Measurements from ENCODE around the gene KCNE4.

The KCNE4 gene, protein sequence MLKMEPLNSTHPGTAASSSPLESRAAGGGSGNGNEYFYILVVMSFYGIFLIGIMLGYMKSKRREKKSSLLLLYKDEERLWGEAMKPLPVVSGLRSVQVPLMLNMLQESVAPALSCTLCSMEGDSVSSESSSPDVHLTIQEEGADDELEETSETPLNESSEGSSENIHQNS

DNA sequence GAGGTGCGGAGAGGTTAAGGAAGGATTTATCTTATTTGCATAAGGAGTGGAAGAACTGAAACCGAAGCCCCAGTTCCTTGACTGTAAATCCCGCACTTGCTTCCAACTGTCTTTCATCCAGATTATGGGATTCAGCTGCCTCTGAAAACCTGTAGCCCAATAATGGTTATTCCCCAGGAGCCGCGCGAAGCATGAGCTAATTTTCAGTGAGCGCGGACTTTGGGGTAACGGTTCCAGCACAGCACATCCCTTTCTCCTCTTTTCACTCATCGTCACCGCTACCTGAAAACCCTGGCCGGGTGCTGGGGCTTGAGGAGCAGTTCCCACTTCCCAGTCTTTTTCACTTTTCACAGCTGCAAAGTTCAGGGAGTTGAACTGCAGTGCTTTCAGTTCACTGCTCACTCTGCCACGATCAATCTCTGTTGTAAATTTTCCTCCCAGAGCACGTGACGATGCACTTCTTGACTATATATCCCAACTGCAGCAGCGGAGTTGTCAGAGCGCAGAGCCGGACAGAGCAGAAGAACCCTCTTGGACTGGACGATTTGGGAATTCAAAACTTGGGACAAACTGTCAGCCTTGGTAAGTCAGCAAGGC, at the start of gene KCNE4:
TSS of gene KCNE4 (plus strand) at position 498 of the 597 bp plus-strand sequence. CDS start 641 bp downstream, outside the sequence.
- peak; percentile 79 for DNase-seq

DNA sequence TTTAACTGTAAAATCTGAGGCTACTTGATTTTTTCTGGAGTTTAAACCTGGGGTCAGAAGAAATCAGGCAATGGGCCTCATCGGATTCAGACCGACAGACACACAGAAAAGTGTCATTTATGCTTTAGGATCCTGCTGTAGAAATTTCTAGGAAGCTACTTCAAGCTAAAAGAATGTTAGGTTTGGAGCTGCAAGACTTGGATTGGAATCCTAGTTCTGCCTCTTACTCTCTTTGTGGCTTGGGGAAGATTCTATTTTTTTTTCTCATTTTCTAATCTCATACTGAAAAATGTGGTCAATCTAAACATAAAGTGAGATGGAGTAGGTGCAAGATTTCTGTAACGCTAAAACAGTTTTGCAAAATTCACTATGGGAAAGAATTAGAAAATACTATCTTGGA, 48.8 kb upstream of the KCNE4 start:
- DNase-seq = no peak

DNA sequence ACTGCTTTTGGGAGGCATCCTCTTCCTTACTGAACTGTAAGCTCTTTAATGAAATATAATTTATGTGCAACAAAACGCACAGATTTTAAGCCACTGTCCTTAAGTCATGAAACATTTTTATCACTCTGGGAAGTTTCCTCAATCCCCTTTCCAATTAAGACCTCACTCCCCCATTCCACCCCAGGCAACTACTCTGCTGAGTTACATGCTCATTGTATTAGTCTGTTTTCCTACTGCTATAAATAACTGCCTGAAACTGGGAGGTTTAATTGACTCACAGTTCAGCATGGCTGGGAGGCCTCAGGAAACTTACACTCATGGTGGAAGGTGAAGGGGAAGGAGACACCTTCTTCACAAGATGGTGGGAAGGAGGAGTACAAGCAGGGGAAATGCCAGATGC, 46.5 kb upstream of the KCNE4 start:
- no peak for DNase-seq

DNA sequence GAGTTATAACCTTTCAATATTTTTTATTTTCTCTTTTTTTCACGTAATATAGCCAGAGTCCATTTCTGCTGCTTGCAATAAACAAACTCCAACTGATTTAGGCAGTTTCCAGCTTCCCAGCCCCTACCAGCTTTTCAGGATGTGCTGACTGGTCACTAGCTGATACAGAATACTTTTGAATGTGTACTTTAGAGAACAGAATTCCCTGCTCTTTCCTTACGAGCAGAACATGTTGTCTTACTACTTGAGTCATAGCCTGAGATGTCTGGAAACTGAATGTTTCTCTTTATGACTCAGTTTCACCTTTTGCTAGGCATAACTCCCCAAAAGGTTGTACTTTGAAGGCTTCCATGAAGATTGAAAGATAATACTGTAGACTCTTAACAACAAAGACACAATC, 44.5 kb upstream of the KCNE4 start:
- no peak for DNase-seq

DNA sequence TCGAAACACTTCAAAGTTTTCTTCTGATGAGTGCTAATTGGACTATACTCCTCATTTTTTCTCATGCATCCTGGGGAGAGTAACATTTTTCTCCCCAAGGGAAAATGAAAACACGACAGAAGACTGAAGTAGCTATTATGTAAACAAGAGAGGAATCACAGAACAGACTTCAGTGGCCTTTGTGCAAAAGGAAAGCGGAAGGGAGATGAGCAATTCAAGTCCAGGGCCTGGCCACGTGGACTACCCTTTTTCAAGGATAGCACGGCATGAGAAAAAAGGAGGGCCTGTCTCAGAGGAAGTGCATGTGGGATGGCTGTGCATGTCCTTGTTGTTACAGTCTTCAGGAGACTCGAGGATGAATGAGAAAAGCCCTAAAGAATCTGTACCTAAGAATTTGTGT, 43.8 kb upstream of the KCNE4 start:
- DNase-seq = no peak

- DNase-seq = no peak
Measured at GRCh38 chr2:223008956-223009355, 43.0 kb upstream of the KCNE4 start.

DNA sequence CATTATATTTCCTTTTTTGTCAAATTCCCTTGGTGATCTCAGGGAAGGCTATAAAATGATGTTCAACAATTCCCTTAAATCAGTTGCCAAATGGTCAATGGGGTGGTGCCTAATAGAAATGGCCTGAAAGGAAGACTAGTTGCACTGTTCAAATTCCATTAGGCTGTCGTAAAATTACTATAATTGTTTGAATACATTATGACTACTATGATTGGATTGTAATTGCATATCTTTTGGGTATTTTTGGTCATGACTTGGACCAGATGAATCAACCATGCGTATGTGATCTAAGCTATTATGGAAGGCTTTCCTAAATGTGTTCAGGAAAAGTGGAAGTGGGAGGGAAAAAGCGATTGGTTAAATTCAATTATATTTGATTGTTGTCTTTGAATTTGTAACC, 41.3 kb upstream of the KCNE4 start:
- no peak for DNase-seq

GRCh38 chr2:223012291-223012690, 39.7 kb upstream of the KCNE4 start:
- no peak for DNase-seq

- no peak for DNase-seq
Measured at GRCh38 chr2:223019390-223019930, 32.5 kb upstream of the KCNE4 start.

- no peak for DNase-seq
Measured at GRCh38 chr2:223019987-223020717, 31.8 kb upstream of the KCNE4 start.

DNA sequence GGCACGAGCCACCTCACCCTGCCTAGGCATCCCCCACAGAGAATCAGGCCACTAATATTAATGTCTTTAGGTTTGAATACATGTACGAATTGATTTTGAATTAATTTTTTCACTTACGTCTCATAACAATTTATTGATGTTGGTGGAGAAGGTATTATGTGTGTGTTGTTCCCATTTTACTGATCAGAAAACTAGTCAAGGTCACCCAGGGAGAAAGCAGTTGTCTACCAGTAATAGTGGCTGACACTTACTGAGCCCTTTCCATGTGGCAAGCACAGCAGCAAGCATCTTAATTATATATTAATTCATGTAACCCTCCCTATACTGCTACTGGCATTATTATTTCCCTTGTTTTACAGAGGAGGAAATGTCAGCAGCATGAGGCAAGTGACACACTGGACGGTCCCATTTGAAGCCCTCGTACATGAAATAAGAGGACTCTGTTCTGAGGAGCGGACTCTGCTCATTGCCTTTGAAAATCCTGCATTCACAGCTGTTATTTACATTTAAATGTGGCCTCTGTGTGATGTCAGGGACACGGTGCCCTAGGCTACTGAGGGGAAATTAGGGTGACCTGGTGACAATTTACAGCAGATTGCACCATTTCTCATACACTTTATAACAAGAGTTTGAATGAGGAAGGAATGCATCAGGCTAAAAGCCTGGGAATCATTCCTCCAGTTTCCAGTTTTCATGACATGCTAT, 30.9 kb upstream of the KCNE4 start:
- no peak for DNase-seq

- no peak for DNase-seq
Measured at GRCh38 chr2:223026357-223027110, 25.5 kb upstream of the KCNE4 start.

DNA sequence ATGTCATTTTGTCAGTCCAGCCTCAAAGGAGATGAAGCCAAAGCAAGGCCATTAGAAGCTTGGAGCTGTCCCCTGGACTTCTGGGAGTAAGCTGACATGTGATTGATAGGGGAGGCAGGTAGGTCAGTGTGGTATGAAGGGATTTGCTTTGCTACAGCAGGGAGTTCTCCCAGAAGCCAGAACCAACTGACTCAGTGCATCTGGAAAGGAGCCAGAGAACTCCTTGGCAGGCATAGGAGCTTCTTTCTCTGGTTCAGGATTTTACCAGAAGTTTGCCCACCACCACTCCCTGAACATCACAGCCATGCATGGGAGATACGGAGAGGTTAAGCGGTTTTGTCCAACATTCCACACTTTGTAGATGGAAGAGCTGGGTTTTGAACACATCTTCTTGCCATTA, 24.5 kb upstream of the KCNE4 start:
- no peak for DNase-seq

DNA sequence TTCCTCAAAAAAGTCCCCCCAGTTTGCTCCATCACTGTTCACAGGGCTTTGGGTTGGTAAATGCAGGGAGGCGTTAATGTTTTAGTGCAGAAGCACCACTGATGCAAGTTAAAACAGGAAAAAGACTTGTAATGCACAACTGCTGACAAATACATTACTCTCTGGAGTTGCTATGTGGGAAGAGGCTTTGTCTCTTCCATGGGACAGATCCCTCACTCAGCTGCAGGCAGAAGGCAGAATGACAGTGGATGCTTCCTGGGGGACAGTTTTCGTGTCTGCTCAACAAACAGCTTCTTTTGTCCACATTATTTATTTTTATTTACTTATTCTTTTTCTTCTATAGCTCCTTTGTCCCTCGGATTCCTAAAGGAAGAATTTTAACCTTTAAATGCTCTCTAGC, 22.7 kb upstream of the KCNE4 start:
- no peak for DNase-seq

DNA sequence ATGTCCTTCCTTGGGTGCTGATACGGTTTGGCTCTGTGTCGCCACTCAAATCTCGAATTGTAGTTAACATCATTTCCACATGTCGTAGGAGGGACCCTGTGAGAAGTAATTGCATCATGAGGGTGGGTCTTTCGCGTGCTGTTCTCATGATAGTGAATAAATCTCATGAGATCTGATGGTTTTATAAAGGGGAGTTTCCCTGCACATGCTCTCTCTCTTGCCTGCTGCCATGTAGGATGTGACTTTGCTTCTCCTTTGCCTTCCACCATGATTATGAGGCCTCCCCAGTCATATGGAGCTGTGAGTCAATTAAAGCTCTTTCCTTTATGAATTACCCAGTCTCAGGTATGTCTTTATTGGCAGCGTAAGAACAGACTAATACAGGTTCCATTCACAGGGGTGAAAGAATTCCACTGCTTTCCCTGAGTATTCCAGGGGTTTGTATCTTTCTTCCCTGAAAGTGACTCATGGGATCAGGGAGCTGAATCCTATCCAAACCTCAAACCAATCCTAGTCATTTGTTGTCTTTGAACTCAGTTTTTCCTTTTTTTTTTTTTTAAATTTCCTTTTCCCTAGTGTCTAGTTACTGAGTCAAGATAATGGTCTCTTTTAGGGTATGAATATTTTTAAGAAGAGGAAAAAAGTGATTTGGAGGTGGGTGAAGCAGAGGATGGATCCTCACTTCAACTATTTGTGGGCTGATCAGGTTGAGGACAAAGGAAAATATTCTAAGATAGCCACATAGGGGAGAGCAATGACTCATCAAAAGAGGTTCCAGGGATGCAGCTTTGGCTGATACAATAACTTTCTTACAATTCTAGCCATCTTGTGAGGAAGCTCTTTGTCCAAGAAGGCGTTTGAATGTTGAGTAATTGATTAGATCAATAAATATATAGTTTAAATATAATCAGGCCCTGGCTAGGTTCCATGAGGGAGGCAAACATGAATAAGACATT, 19.5 kb upstream of the KCNE4 start:
- no peak for DNase-seq

DNA sequence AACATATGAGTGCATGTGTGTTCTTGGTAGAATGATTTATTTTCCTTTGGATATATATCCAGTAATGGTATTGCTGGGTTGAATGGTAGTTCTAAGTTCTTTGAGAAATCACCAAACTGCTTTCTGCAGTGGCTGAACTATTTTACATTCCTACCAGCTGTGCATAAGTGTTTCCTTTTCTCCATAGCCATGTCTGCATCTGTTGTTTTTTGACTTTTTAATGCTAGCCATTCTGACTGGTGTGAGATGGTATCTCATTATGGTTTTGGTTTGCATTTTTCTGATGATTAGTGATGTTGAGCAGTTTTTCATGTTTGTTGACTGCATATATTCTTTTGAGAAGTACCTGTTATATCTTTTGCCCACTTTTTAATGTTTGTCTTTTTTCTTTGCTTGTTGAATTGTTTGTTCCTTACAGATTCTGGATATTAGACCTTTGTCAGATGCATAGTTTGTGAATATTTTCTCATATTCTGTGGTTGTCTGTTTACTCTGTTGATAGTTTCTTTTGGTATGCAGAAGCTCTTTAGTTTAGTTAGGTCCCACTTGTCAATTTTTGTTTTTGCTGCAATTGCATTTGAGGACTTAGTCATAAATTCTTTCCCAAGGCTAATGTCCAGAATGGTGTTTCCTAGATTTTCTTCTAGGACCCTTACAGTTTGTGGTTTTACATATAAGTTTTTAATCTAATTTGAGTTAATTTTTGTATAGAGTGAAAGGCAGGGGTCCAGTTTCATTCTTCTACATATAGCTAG, 17.6 kb upstream of the KCNE4 start:
- no peak for DNase-seq

DNA sequence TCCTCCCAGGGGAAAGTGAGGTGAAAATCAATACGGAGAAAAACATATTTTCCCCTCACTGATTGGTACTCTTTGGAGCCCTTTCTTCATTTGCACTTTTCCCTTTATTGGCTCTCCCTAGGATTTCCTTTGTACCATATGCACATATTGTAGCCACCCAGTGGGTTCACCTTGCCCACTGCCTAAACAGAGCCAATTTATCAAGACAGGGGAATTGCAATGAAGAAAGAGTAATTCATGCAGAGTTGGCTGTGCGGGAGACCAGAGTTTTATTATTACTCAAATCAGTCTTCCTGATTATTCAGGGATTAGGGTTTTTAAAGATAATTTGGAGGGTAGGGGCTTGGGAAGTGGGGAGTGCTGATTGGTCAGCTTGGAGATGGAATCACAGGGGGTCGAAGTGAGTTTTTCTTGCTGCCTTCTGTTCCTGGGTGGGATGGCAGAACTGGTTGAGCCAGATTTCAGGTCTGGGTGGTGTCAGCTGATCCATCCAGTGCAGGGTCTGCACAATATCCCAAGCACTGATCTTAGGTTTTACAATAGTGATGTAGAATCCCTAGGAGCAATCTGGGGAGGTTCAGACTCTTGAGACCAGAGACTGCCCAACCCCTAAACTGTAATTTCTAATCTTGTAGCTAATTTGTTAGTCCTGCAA, 15.1 kb upstream of the KCNE4 start:
- DNase-seq = no peak

DNA sequence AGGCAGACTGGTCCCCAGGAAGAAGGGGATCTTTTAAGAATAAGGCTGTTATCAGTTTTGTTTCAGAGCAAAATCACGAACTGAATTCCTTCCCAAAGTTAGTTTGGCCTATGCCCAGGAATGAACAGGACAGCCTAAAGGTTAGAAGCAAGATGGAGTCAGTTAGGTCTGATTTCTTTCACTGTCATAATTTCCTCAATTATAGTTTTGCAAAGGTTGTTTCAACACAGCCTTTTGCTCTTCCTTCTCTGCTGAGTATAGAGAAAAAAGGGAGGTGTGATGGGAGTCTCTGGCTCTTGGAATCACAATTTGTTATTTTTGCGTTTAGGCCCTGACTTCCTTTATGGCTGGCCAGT, 14.6 kb upstream of the KCNE4 start:
- no peak for DNase-seq

DNA sequence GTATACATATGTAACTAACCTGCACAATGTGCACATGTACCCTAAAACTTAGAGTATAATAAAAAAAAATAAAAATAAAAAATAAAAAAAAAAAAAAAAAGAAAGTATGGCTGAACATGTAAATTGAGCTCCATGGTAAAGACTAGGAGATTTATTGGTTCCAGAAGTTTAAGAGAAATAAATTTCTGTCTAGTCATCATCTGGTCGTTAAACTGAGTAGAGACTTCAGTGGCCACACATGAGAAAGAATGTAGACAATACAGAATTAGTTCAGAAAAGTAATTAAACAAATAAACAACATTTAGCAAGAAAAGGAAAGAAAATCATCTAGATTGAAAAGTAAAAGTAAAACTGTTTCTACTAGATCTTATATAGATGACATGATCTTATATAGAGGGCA, 12.4 kb upstream of the KCNE4 start:
- no peak for DNase-seq

DNA sequence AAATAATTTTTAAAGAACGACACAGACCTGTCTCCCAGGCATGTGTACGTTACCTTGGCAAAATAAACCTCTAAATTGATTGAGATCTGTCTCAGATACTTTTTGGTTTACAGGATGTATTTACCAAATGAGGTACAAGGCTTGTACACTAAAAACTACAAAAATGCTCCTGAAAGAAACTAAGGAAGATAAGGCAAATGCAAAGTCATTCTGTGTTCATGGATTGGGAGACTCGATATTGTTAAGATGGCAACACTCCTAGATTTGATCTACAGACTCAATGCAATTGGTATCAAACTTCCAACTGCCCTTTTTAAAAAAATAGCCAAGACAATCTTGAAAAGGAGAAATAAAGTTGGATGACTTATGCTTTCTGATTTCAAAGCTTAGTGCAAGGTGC, 11.5 kb upstream of the KCNE4 start:
- no peak for DNase-seq

Data from eye (tissue), 1 donor.